ENCODE measurements around the gene LINC01488. TPM values are rescaled to one million over a fixed set of nuclear protein-coding genes. Genes with fewer than 3 reads are reported as not detected.
A peak's percentile ranks its signal among the peaks of the same experiment; 100 is the strongest.

The LINC01488 gene
- total and polyA plus RNA-seq, 9 donors = 0.04 to 0.16 (median 0.10) TPM; not detected in 2

DNA sequence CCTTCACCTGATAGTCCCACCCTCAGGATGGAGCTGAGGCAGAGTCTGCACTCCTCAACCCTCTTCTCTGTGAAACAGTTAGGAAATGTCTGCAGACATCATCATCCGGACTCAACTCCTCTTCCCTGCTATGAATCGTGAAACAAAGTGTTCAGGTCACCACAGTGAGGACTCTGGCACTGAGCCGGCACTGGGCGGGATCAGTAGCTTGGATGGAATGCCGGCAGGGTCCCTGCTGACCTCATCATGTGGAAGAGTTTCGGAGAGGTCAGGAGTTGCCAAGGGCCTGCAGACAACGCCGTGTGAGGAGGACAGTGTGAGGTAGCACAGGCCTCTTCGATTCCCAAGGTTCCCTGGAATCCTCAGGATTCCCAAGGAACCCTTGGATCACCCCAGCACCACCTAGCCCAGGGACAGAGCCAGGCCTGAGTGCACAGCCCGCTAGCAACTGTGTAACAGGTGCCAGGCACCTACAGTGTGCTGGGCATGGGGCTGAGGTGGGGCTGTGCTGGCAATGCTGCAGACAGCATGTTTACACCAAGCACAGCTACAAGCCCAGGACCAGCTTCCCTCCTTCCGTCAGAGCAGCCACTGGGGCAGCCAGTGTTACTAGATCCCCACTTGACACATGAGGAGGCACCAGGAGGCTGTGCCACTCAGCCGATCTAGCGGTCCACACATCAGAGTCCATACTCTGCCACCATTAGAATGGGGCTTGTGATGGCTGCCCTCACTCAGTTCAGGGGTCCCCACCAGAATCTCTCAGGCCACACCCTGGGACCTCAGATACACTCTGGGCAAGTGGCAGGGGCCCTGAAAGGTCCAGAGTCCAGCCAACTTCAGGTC lies 693 bp upstream of the LINC01488 start:
- Histone ChIP-seq H3K4me1 (ENCODE audit: control insufficient read depth, insufficient read depth, low read length) (peaks cover 63% of the 10 kb centered on the region), H3K9me3 (replicated peaks; ENCODE audit: control insufficient read depth, low read depth, low read length) (no peaks in the 10 kb centered on the region), H3K4me3 (ENCODE audit: low read length) (no peak overlapping the region), H3K36me3 (ENCODE audit: control insufficient read depth, insufficient read depth, low read length) (no peaks in the 10 kb centered on the region), H3K27me3 (ENCODE audit: control insufficient read depth, insufficient read depth, low read length) (no peaks in the 10 kb centered on the region), H3K27ac (ENCODE audit: low read length) (peak overlapping the region; percentile 62)
- peak; percentile 78 for DNase-seq
- WGBS (ENCODE audit: insufficient coverage) = 35% methylated on average over 10 of the region's 13 CpGs

DNA sequence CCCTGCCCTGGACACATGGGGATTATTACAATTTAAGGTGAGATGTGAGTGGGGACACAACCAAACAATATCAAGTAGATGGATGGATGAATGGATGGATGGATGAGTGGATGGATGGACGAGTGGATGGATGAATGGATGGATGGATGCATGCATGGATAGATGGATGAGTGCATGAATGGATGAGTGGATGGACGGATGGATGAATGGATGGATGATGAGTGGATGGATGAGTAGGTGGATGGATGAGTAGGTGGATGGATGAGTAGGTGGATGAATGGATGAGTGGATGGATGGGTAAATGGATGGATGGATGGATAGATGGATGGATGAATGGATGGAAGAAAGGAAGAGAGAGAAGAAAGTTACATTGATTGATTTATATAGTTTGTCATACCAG lies 859 bp downstream of the LINC01488 start:
- Histone ChIP-seq H3K27me3 (ENCODE audit: control insufficient read depth, insufficient read depth, low read length) (no peaks in the 10 kb centered on the region), H3K4me1 (ENCODE audit: control insufficient read depth, insufficient read depth, low read length) (peaks cover 68% of the 10 kb centered on the region), H3K27ac (ENCODE audit: low read length) (no peak overlapping the region), H3K36me3 (ENCODE audit: control insufficient read depth, insufficient read depth, low read length) (no peaks in the 10 kb centered on the region), H3K9me3 (replicated peaks; ENCODE audit: control insufficient read depth, low read depth, low read length) (no peaks in the 10 kb centered on the region), H3K4me3 (ENCODE audit: low read length) (no peak overlapping the region)
- WGBS (ENCODE audit: insufficient coverage) = 93% methylated on average over 2 of the region's 2 CpGs
- DNase-seq = no peak

DNA sequence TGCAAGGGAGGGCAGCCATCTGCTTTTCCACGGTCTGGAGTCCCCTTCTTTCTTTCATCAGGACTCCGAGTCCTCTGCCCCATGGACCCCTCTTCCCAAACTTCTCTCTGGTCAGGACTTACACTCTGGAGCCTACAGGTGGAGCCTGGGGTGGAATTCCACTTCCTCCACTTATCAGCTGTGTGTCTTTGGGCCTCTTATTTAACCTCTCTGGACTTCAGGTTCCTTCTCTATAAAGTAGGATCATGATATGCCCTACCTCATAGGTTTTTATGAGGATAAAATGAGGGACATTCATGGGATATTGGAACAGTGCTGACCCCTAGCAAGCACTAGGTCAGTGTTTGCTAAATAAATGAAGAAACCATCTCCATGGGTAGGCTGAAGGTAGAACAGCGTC lies 1.7 kb downstream of the LINC01488 start:
- peak overlapping the region; percentile 83 for H3K27ac ChIP-seq (ENCODE audit: low read length)
- H3K9me3 ChIP-seq (replicated peaks; ENCODE audit: control insufficient read depth, low read depth, low read length) = no peaks in the 10 kb centered on the region
- H3K36me3 ChIP-seq (ENCODE audit: control insufficient read depth, insufficient read depth, low read length) = no peaks in the 10 kb centered on the region
- no peaks in the 10 kb centered on the region for H3K27me3 ChIP-seq (ENCODE audit: control insufficient read depth, insufficient read depth, low read length)
- H3K4me3 ChIP-seq (ENCODE audit: low read length) = no peak overlapping the region
- peaks cover 75% of the 10 kb centered on the region for H3K4me1 ChIP-seq (ENCODE audit: control insufficient read depth, insufficient read depth, low read length)
- WGBS (ENCODE audit: insufficient coverage) = 83% methylated on average over 2 of the region's 3 CpGs
- DNase-seq = no peak

DNA sequence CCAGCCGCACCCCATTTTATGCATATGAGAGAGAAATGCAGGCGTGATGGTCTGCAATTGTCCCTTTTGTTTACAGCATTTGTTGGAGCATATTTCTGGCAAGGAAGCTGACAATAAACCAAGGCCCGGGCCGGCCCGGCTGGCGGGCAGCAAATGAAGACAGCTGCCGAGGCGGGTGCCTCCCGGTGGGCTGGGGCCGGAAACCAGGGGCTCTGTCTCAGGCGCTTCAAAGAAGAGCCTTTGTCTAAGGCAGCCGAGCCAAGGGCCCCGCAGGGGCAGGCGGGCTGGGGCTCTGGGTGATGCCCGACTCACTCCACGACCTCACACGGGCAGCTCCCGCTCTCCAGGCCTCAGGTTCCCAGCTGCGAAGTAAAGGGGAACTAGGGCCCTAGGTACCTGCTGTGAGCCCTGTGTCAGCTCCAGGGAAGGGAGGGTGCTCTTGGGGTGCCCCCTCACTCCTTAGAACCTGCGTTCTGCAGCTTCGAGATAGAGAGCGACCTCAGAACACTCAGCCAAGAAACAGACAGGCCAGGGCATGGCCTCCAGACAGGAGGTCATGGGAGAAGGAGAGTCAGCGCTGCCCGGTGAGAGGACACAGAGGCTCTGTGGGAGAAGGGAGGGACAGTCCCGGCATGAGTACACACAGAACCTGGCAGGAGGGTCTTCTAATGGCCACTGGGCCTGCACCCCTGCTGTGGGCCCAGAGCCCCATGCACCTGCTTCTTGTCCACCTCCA lies 2.4 kb downstream of the LINC01488 start:
- Histone ChIP-seq H3K4me1 (ENCODE audit: control insufficient read depth, insufficient read depth, low read length) (peaks cover 82% of the 10 kb centered on the region), H3K9me3 (replicated peaks; ENCODE audit: control insufficient read depth, low read depth, low read length) (no peaks in the 10 kb centered on the region), H3K27ac (ENCODE audit: low read length) (peak overlapping the region; percentile 83), H3K36me3 (ENCODE audit: control insufficient read depth, insufficient read depth, low read length) (no peaks in the 10 kb centered on the region), H3K27me3 (ENCODE audit: control insufficient read depth, insufficient read depth, low read length) (no peaks in the 10 kb centered on the region), H3K4me3 (ENCODE audit: low read length) (no peak overlapping the region)
- 53% methylated on average over 23 of the region's 25 CpGs for WGBS (ENCODE audit: insufficient coverage)
- DNase-seq = peak; percentile 73

DNA sequence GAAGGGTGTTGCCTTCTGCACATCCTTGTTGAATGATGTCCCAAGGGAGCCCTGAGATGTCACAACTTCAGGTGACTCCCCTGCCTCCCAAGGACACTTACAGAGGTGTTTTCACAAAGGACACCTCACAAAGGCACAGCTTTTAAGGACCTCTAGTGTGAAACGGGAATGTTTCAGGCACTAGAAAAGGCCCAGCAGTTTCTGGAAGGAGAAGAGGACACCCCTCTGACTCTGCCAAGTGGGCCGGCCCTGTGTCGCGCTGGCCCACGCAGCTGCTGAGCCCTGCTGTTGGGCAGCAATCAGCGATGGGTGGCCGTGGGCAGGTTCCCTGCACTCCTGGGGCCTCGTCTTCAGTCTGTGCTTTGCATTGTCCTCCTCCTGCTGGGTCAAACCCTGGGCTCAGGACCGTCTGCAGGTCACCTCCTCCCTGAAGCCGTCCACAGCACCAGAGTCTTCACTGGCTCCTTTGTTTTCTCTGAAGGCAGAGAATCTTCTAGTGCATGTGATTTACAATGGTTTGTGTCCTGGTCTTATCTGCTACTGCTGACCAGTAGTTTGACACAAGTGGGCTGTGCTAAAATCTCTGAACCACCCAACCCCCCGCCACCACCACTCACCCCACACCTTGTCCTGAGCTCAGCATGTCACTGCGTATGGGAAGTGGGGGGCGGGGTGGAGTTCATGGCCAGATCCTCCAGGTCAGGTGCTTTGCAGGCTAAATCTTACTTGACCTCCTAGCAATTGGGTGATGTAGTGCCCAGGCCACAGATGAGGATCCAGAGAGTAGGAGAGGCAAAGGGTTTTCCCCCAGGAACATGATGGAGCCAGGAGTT lies 3.2 kb downstream of the LINC01488 start:
- peaks cover 86% of the 10 kb centered on the region for H3K4me1 ChIP-seq (ENCODE audit: control insufficient read depth, insufficient read depth, low read length)
- no peak for DNase-seq
- no peaks in the 10 kb centered on the region for H3K9me3 ChIP-seq (replicated peaks; ENCODE audit: control insufficient read depth, low read depth, low read length)

DNA sequence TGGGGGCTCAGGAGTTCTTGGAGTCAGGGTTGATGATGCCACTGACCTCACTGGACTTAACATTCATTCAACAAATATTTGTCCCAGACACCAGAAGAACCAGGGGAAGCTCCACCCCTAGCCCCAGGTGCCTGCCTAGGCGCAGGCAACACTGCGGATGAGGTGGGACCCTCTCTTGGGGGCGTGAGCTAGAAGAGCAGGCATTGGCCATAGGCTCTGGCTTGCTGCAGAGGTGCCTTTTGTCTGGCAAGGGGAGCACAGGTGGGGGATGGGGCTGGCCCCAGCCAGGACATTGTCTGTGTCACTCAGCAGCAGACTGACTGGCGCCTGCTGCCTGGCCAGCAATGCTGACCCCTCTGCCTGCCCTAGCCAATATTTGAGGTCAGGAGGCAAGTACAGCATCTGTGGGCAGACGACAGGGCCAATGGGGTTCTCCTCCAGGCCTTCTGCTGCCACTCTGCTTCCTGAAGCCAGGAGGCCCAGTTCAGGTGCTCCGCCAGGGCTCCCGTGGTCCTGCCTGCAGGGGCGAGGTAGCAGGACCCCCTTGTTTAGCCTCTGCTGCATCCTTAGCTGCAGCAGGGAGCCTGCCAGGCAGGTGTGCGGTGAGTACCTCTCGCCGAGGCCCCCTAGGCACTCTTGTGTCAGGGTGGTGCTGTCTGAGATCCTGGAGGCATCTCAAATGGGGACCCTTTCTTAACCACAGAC lies 4.0 kb downstream of the LINC01488 start:
- 79% methylated on average over 9 of the region's 11 CpGs for WGBS (ENCODE audit: insufficient coverage)
- no peak for DNase-seq
- Histone ChIP-seq H3K4me3 (ENCODE audit: low read length) (no peak overlapping the region), H3K27ac (ENCODE audit: low read length) (no peak overlapping the region), H3K9me3 (replicated peaks; ENCODE audit: control insufficient read depth, low read depth, low read length) (no peaks in the 10 kb centered on the region), H3K27me3 (ENCODE audit: control insufficient read depth, insufficient read depth, low read length) (no peaks in the 10 kb centered on the region), H3K4me1 (ENCODE audit: control insufficient read depth, insufficient read depth, low read length) (peaks cover 85% of the 10 kb centered on the region), H3K36me3 (ENCODE audit: control insufficient read depth, insufficient read depth, low read length) (no peaks in the 10 kb centered on the region)

More for the DNA sequence above, 3.2 kb downstream of the LINC01488 start:
- H3K36me3 ChIP-seq (ENCODE audit: control insufficient read depth, insufficient read depth, low read length) = no peaks in the 10 kb centered on the region
- H3K27ac ChIP-seq (ENCODE audit: low read length) = no peak overlapping the region
- no peak overlapping the region for H3K4me3 ChIP-seq (ENCODE audit: low read length)
- no peaks in the 10 kb centered on the region for H3K27me3 ChIP-seq (ENCODE audit: control insufficient read depth, insufficient read depth, low read length)
- WGBS (ENCODE audit: insufficient coverage) = 73% methylated on average over 9 of the region's 13 CpGs

DNA sequence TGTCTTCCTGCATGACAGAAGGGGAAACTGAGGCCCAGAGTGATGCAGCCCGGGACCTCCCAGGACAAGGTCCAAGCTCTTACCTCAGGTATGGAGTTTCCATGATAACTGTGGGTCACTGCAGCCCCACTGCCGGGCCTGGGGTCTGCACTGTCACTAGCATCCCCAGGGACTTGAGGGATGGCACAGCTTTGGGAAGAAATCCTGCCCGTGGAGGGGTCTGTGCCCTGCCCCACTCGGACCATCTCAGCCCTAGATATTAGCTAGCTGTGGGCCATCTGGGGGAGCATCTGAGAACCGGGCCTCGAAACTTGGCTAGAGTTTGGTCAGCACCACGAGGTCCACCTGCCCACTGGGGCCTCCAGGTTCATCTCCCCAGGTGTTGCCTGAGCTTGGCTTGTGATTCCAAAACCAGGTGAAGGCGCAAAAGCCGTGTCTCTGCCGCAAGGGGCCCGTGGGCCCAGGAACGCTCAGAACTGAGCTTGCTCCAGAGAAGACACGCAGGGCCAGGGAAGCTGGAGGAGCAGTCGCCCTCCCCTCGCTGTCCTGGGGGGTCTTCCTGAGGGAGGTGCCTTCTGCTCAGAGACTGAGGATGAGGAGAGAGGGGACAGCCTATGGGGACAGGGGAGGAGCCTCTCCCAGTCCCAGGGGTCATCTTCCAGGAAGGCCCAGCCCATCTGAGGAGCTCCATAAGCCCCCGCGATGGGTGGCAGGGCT lies 4.8 kb downstream of the LINC01488 start:
- Histone ChIP-seq H3K4me3 (ENCODE audit: low read length) (no peak overlapping the region), H3K36me3 (ENCODE audit: control insufficient read depth, insufficient read depth, low read length) (no peaks in the 10 kb centered on the region), H3K27ac (ENCODE audit: low read length) (peak overlapping the region; percentile 21), H3K9me3 (replicated peaks; ENCODE audit: control insufficient read depth, low read depth, low read length) (no peaks in the 10 kb centered on the region), H3K27me3 (ENCODE audit: control insufficient read depth, insufficient read depth, low read length) (peaks cover under 1% of the 10 kb centered on the region), H3K4me1 (ENCODE audit: control insufficient read depth, insufficient read depth, low read length) (peaks cover 79% of the 10 kb centered on the region)
- 69% methylated on average over 15 of the region's 17 CpGs for WGBS (ENCODE audit: insufficient coverage)
- DNase-seq = no peak

DNA sequence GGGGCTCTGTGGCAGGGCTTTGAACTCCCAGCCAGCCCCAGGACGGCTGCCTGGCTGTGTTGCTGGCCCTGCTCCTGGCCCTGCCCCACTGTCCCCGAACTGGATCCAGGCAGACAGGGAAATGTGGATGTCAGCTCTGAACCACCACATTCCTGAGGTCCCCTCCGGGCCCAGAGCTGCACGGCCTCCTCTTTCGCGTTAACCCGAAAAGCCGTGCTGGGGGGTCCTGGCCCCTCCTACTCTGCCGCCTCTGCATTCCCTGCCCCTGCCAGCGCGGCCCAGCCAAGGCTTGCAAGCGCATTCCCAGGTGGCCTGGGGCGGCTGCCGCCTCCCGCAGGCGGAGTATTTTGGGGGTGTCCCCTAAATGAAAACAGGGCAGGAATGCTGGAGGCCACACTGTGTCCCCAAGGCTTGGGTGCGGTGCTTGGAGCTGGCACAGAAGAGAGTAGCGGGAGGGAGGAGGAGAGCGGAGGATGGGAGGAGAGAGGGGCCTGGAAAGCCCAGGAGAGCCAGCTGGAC lies 5.4 kb downstream of the LINC01488 start:
- Histone ChIP-seq H3K4me1 (ENCODE audit: control insufficient read depth, insufficient read depth, low read length) (peaks cover 75% of the 10 kb centered on the region), H3K36me3 (ENCODE audit: control insufficient read depth, insufficient read depth, low read length) (no peaks in the 10 kb centered on the region), H3K27ac (ENCODE audit: low read length) (peak overlapping the region; percentile 21), H3K4me3 (ENCODE audit: low read length) (no peak overlapping the region), H3K27me3 (ENCODE audit: control insufficient read depth, insufficient read depth, low read length) (peaks cover 3% of the 10 kb centered on the region), H3K9me3 (replicated peaks; ENCODE audit: control insufficient read depth, low read depth, low read length) (no peaks in the 10 kb centered on the region)
- WGBS (ENCODE audit: insufficient coverage) = 28% methylated on average over 9 of the region's 19 CpGs
- peak; percentile 67 for DNase-seq

DNA sequence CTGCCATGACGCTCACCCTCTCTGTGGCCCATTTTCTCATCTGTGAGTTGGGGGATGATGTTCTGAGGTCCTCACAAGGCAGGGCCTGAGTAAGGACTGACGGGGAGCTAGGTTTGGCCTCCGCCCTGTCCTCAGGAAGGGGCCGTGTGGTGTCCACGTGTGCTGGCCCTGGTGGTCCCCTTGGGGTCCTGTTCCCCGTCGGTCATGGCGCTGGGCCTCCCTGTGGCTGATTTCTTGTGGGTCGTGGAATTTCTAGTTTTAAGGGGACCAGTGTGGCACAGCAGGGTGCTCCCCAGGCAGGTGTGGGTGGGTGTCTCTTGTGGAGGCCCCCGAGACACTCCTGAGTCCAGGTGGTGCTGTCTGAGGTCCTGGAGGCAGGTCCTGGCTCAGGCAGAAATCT lies 5.9 kb downstream of the LINC01488 start:
- Histone ChIP-seq H3K27me3 (ENCODE audit: control insufficient read depth, insufficient read depth, low read length) (peaks cover 4% of the 10 kb centered on the region), H3K4me1 (ENCODE audit: control insufficient read depth, insufficient read depth, low read length) (peaks cover 75% of the 10 kb centered on the region), H3K27ac (ENCODE audit: low read length) (no peak overlapping the region), H3K9me3 (replicated peaks; ENCODE audit: control insufficient read depth, low read depth, low read length) (no peaks in the 10 kb centered on the region), H3K4me3 (ENCODE audit: low read length) (no peak overlapping the region), H3K36me3 (ENCODE audit: control insufficient read depth, insufficient read depth, low read length) (no peaks in the 10 kb centered on the region)
- no peak for DNase-seq
- WGBS (ENCODE audit: insufficient coverage) = 69% methylated on average over 7 of the region's 10 CpGs
